Measurements from ENCODE around the gene BEX1.
"Not testable (repeated sequence)": the region's sequence is repeated elsewhere in the genome, so short reads cannot be mapped to it uniquely, and the experiment has no call there.

GRCh38 chrX:103107227-103107737, 43.3 kb upstream of the BEX1 start:
- not testable (repeated sequence) for TF ChIP-seq EZH2 (IDR thresholded peaks at IDR 0.05); POLR2AphosphoS5 (IDR thresholded peaks at IDR 0.05; ENCODE audit: borderline replicate concordance, low read depth, low read length); FOXP2 (optimal IDR thresholded peaks at IDR 0.05; ENCODE audit: control extremely low read depth, extremely low read length, insufficient read depth)
